Smooth muscle cell of the umbilical artery (primary cell): ENCODE results near the gene EIF1AY. TPM values are rescaled to one million over a fixed set of nuclear protein-coding genes. Genes with fewer than 3 reads are reported as not detected.

ENCODE experiments used
- total RNA-seq: library from RNA; depleted of rRNA; stranded (reverse); fragments of >200 nt; gene quantifications from 2 replicates; pipeline ENCODE4 v1.2.3, GENCODE V29; 2014

The EIF1AY gene, protein sequence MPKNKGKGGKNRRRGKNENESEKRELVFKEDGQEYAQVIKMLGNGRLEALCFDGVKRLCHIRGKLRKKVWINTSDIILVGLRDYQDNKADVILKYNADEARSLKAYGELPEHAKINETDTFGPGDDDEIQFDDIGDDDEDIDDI
- 23.2 TPM in 1 of 2 replicates, not detected in the other for total RNA-seq

DNA sequence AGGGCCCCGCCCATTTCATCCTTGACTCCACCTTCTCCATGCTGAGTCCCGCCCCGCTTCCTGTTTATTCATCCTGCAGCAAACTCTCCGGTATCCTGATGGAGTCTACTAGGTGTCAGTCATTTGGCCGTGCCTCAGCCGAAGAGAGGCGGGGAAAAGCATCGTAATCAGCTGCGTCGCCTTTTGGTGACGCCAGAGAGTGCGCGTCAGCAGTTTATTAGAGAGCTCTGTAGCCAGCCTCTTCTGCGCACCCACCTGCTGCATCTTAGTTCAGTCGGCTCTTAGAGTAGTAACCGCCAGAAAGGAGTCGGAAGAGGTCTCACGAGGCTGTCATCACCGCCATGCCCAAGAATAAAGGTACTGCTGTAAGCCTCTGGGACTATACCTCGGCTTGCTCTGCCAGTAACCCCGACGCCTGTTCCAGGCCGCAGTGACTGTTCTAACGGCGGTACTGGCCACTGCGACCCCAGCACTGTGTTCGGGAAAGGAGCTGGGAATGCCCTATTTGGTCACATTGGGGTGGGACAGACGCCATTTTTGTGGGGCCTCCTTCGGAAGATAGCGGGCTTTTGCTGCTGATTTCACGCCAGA, at the start of gene EIF1AY:
Gene EIF1AY (plus strand): TSS at position 246 of the 591 bp plus-strand sequence. CDS start 96 bp downstream, at position 342.

Other genes with a start within 250 kb of the EIF1AY start
- not detected in 2 replicates for gene RPS4Y2, start 180.3 kb downstream of the EIF1AY start, total RNA-seq